Psoas muscle (tissue), 8 donors: ENCODE results near the gene GCK. TPM values are rescaled to one million over a fixed set of nuclear protein-coding genes. Genes with fewer than 3 reads are reported as not detected.
A peak's percentile ranks its signal among the peaks of the same experiment; 100 is the strongest.

Source experiments
- ATAC-seq, 4 donors: fragments of 200-7000 bp; cut with Tn5 transposase; one replicate each; pipeline ENCODE4 v1.9.1; 2020; ENCODE audit warnings: moderate library complexity in 3 of 4, mild to moderate bottlenecking in 2 of 4
- DNase-seq, 2 donors: peaks; one replicate each; pipeline ENCODE4 v3.0.0-alpha.2; 2020
- H3K27ac ChIP-seq: fragments of 200-600 bp; one replicate; pipeline ENCODE4 v1.8.0; 2022
- H3K27me3 ChIP-seq, 3 donors: fragments of 200-600 bp in 1 of 3; one replicate each; pipeline versions ENCODE4 v1.6.1 to v1.8.0; 2013 to 2022; ENCODE audit warnings: low read length in 2 of 3, mild to moderate bottlenecking in 2 of 3, moderate library complexity in 1 of 3; ENCODE audit not compliant: insufficient read depth in 3 of 3
- H3K36me3 ChIP-seq, 2 donors: fragments of 200-600 bp in 1 of 2; one replicate each; pipeline versions ENCODE4 v1.6.1 to v1.8.0; 2013 to 2022; ENCODE audit warnings: low read depth in 1 of 2, mild to moderate bottlenecking in 1 of 2, moderate library complexity in 1 of 2; ENCODE audit not compliant: insufficient read depth in 1 of 2
- H3K4me1 ChIP-seq: fragments of 200-600 bp; one replicate; pipeline ENCODE4 v1.8.0; 2022
- H3K4me3 ChIP-seq: fragments of 200-600 bp; one replicate; pipeline ENCODE4 v1.8.0; 2022; ENCODE audit warnings: mild to moderate bottlenecking
- H3K9me3 ChIP-seq: fragments of 200-600 bp; one replicate; pipeline ENCODE4 v1.8.0; 2022
- WGBS, 3 donors: extraction: QIAGEN DNeasy Blood & Tissue Kit; methylation state at CpG; one replicate each; pipeline versions ENCODE4 v1.1.6 to v1.1.7; 2013; 5-methylcytosine and 5-hydroxymethylcytosine counted together
- intact Hi-C, 2 donors: fragments of 100-400 bp; cut with DNase I; formaldehyde crosslinking; loops; one replicate each; pipeline versions ENCODE4 v1.11.0 to v1.14.2; 2022
- polyA plus RNA-seq, 3 donors: library from polyadenylated mRNA; stranded (reverse); fragments of 200-250 nt; gene quantifications; one replicate each; pipeline ENCODE4 v1.2.3, GENCODE V29; 2013
- total RNA-seq, 4 donors: library from RNA; stranded (reverse); fragmentation: NEBNext Ultra II Directional in 2 of 4; extraction: Animal tissue kit (Norgen Biotek cat#: 25700) in 2 of 4; gene quantifications; one replicate each; pipeline versions ENCODE4 v1.2.1 to v1.2.4, GENCODE V29; 2021 to 2023
- TF ChIP-seq, protein P1 (sequence below): fragments of 200-600 bp; IDR thresholded peaks from one replicate; pipeline ENCODE4 v1.8.0; 2022; ENCODE audit warnings: antibody characterized with exemption
- donor health status: healthy with polysubstance abuse.
- donor health status: DM: no; HTN: no; CAD: no; lungs with moderate emphysema.
- donor health status: Bipolar disorder and iron deficiency.
- donor health status: healthy.
- donor health status: DM: yes; HTN: yes; CAD: no.
- donor health status: DM: no; HTN: no; CAD: no.
- donor health status: DM: no; HTN: no; CAD: no.
- donor health status: DM: yes; HTN: yes; CAD: no.

Gene GCK
- total and polyA plus RNA-seq, 7 donors: 0.07 to 0.11 (median 0.08) TPM; not detected in 4

DNA sequence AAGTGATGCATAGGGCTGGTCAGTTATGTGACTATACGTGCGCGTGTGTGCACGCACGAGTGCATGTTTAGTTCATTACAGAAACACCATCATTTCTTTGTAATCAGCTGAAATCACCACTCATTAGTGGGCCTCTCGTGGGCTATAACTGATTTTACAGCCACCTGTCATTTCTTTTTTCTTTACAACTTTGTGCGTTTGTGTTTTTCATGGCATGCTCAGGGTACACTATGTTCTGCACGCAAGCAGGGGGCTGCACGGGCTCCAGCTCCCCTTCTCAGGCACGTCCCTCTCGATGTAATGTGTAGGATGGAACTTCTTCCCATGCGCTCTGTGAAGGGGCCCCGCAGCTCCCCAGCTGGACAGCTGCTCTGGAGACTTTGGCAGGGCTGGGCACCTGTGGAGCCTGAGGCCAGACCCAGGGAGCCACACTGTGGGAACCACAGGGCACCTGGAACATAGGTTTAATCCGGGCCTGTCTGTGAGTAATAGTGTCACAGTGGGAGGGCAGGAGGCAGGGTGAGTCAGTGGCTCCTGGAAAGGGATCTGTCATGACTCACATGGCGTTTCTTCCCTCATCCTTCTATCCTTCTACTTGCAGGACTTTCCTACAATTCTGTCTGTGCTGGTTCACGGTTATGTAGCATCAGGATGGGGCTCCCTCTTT lies 4.9 kb downstream of the GCK start:
- intact Hi-C loops: no loop called here
- Histone ChIP-seq H3K4me1 (no peaks in the 10 kb centered on the region), H3K27ac (no peak overlapping the region), H3K27me3 (peaks cover 0 to 2% (median 0%) of the 10 kb centered on the region in 3 donors), H3K4me3 (no peak overlapping the region), H3K9me3 (no peaks in the 10 kb centered on the region), H3K36me3 (no peaks in the 10 kb centered on the region)
- TF ChIP-seq, protein P1, sequence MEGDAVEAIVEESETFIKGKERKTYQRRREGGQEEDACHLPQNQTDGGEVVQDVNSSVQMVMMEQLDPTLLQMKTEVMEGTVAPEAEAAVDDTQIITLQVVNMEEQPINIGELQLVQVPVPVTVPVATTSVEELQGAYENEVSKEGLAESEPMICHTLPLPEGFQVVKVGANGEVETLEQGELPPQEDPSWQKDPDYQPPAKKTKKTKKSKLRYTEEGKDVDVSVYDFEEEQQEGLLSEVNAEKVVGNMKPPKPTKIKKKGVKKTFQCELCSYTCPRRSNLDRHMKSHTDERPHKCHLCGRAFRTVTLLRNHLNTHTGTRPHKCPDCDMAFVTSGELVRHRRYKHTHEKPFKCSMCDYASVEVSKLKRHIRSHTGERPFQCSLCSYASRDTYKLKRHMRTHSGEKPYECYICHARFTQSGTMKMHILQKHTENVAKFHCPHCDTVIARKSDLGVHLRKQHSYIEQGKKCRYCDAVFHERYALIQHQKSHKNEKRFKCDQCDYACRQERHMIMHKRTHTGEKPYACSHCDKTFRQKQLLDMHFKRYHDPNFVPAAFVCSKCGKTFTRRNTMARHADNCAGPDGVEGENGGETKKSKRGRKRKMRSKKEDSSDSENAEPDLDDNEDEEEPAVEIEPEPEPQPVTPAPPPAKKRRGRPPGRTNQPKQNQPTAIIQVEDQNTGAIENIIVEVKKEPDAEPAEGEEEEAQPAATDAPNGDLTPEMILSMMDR: no peak
- ATAC-seq: peak in 3 of 4 donors; percentile 57 to 79 (median 75)
- no peak for DNase-seq
- 66 to 72% (median 69%) methylated on average over 16 of the region's 16 CpGs for WGBS, 3 donors

DNA sequence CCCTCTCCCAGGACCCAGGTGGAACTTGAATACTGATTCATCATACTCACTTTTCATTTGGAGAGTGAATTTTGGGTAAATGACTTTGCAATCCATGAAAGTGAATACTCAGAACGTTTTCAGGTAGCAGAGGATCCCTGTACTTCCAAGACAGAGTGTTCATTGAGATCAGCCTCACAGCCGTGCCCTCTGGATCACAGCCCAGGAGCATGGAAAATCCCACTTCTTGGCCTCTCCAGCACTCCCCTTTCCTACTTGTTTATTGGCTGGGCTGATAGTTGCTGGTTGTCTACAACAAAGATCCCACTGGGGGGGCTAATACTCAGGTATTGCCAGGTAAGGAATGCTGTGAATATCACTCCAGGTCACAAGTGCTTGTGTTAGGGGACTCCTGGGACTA lies 5.9 kb downstream of the GCK start:
- TF ChIP-seq, protein P1: no peak
- Histone ChIP-seq H3K9me3 (no peaks in the 10 kb centered on the region), H3K4me1 (no peaks in the 10 kb centered on the region), H3K27me3 (peaks cover 0 to 2% (median 0%) of the 10 kb centered on the region in 3 donors), H3K27ac (no peak overlapping the region), H3K36me3 (no peaks in the 10 kb centered on the region), H3K4me3 (no peak overlapping the region)
- WGBS, 3 donors: 12 to 23% (median 16%) methylated on average over 2 of the region's 2 CpGs
- DNase-seq (no peak), ATAC-seq (no peak)
- intact Hi-C loops: no loop called here

DNA sequence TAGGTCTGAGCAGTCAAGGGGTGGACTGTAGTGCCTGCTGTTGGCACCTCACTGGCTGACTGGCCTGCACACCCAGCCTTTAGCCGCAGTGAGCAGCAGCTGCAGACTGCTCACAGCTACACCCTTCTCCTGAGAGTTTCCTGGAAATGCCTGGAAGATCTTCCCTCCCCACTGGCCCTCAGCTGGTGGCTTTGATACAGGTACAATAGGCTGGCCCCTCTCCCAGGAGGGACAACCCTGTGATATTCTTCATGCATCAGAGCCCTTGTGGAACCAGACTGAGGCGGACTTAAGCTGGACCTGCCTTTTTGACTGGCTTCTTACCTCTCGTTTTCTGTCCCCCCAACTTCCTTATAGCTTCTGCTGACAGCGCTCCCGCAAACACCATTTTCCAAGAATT lies 6.4 kb downstream of the GCK start:
- 76 to 88% (median 81%) methylated on average over 5 of the region's 5 CpGs for WGBS, 3 donors
- TF ChIP-seq, protein P1: no peak
- intact Hi-C loops: no loop called here
- Histone ChIP-seq H3K4me3 (no peak overlapping the region), H3K4me1 (no peaks in the 10 kb centered on the region), H3K27me3 (peaks cover 0 to 2% (median 0%) of the 10 kb centered on the region in 3 donors), H3K36me3 (no peaks in the 10 kb centered on the region), H3K27ac (no peak overlapping the region), H3K9me3 (no peaks in the 10 kb centered on the region)
- DNase-seq (no peak), ATAC-seq (no peak)

DNA sequence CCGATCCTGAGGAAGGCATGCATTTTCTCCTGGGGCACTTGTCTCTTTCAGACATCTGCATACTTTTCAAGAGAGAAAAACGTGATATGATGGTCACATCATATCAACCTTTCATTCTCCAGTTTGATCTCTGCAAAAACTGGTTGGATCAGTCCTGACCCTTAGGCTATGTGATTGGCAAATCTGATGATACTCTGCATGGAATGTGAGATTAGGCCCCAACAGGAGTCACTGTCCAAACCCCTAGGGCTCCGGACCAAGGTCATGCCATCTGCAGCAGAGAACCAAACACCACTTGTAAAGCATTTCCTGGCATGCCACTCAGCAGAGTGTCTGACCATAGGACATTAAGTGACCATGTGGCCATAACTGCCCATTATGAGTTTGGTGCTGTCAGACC lies 8.6 kb downstream of the GCK start:
- Histone ChIP-seq H3K27ac (no peak overlapping the region), H3K9me3 (no peaks in the 10 kb centered on the region), H3K4me1 (no peaks in the 10 kb centered on the region), H3K36me3 (no peaks in the 10 kb centered on the region), H3K27me3 (peaks cover 0 to 2% (median 0%) of the 10 kb centered on the region in 3 donors), H3K4me3 (no peak overlapping the region)
- ATAC-seq: no peak
- DNase-seq: no peak
- TF ChIP-seq, protein P1: no peak
- WGBS, 3 donors: 56 to 67% (median 58%) methylated on average over 3 of the region's 3 CpGs
- intact Hi-C loops: no loop called here
